H1 (cell line): ENCODE measurements around the gene MRPL50. TPM values are rescaled to one million over a fixed set of nuclear protein-coding genes. Genes with fewer than 3 reads are reported as not detected.
A peak's percentile ranks its signal among the peaks of the same experiment; 100 is the strongest.

Source experiments
- ATF2 ChIP-seq: IDR thresholded peaks from 2 replicates; pipeline ENCODE4 v1.6.1; 2012; ENCODE audit warnings: low read length, inconsistent platforms
- ATF3 ChIP-seq: IDR thresholded peaks from 2 replicates; pipeline ENCODE4 v1.6.1; 2011; ENCODE audit warnings: low read depth, mild to moderate bottlenecking, low read length; ENCODE audit not compliant: insufficient read depth
- CHD7 ChIP-seq: fragments of 300-600 bp; sonication (generic); IDR thresholded peaks from 2 replicates; pipeline ENCODE4 v1.7.1; 2012; ENCODE audit warnings: low read length, moderate library complexity, mild to moderate bottlenecking, inconsistent platforms; ENCODE audit not compliant: insufficient replicate concordance
- CREB1 ChIP-seq: IDR thresholded peaks from 2 replicates; pipeline ENCODE4 v1.6.1; 2012; ENCODE audit warnings: inconsistent platforms
- POLR2A ChIP-seq, 2 experiments: IDR thresholded peaks; 1 replicate in 1 of 2; 2 replicates in 1 of 2; pipeline ENCODE4 v1.6.1; 2011; ENCODE audit warnings: low read depth in 2 of 2, low read length in 2 of 2, mild to moderate bottlenecking in 2 of 2; ENCODE audit errors: control extremely low read depth in 1 of 2
- SAP30 ChIP-seq: fragments of 300-600 bp; sonication (generic); IDR thresholded peaks from 2 replicates; pipeline ENCODE4 v1.7.1; 2012; ENCODE audit warnings: low read length, moderate library complexity, mild to moderate bottlenecking, inconsistent platforms; ENCODE audit not compliant: insufficient read depth, insufficient replicate concordance
- TAF7 ChIP-seq: optimal IDR thresholded peaks from 2 replicates; pipeline ENCODE3; 2011; ENCODE audit warnings: low read depth, mild to moderate bottlenecking, inconsistent platforms, low read length, moderate library complexity, borderline replicate concordance
- polyA plus RNA-seq, 7 experiments: library from polyadenylated mRNA; depleted of rRNA in 3 of 7; stranded (reverse) in 5 of 7; unstranded in 2 of 7; fragments of >200 nt in 5 of 7; fragments of 200-250 nt in 2 of 7; gene quantifications; 1 replicate in 5 of 7; 2 replicates in 1 of 7; 4 replicates in 1 of 7; pipeline versions ENCODE4 v1.2.1 to v1.2.3, GENCODE V29; 2011 to 2013; ENCODE audit warnings: missing spikeins in 2 of 7, mixed read lengths in 2 of 7
- total RNA-seq: library from RNA; stranded (reverse); fragmentation: NEBNext Ultra II Directional; extraction: Animal tissue kit (Norgen Biotek cat#: 25700); gene quantifications from 2 replicates; pipeline ENCODE4 v1.2.1, GENCODE V29; 2021

Gene MRPL50
- total and polyA plus RNA-seq, 2 of the 8 experiments (the other 6 are each of a cell fraction or from before 2014, with no cell fraction given), result 17.8 to 25.1 TPM

- TF ChIP-seq CHD7 (no peak), TAF7 (peak; percentile 72), ATF3 (no peak), CREB1 (peak; percentile 86), POLR2A (IDR thresholded peaks at IDR 0.05; ENCODE audit: control extremely low read depth in 1 of 2, low read depth in 2 of 2, low read length in 2 of 2) (peak; percentile 97 to 98), SAP30 (peak; percentile 60), ATF2 (0 out of 2 replicates have a peak, but pooled peaks have one; percentile 23)
These were observed at the start of gene MRPL50, which contains the start of gene ZNF189 (continued) for GRCh38 chr9:101398068-101398929.
